Loucy (cell line): ENCODE data around the gene HIVEP2.

ENCODE experiments used
- CTCF ChIP-seq: fragments of 200-600 bp; sonication (generic); conservative IDR thresholded peaks from 2 replicates; pipeline ENCODE4 v1.5.1; 2014; ENCODE audit warnings: mild to moderate bottlenecking, antibody characterized with exemption, low read length
- EZH2phosphoT487 ChIP-seq: fragments of 200-600 bp; IDR thresholded peaks from 2 replicates; pipeline ENCODE4 v1.6.1; 2018; ENCODE audit warnings: antibody characterized with exemption, mild to moderate bottlenecking, moderate library complexity, borderline replicate concordance

GRCh38 chr6:142943711-142944123 is 1.3 kb downstream of the HIVEP2 start:
- TF ChIP-seq CTCF (no peak), EZH2phosphoT487 (no peak)
